Breast epithelium (tissue), 3 donors: Measurements from ENCODE around the gene PHPT1.

Experiments
- CTCF ChIP-seq, 3 donors: fragments of 450-650 bp; IDR thresholded peaks; one replicate each; pipeline ENCODE4 v1.5.1; 2016 to 2017; ENCODE audit warnings: antibody characterized with exemption in 3 of 3, mild to moderate bottlenecking in 3 of 3, moderate library complexity in 3 of 3
- POLR2A ChIP-seq: fragments of 450-650 bp; IDR thresholded peaks from one replicate; pipeline ENCODE4 v1.6.1; 2016; ENCODE audit warnings: antibody characterized with exemption, mild to moderate bottlenecking, moderate library complexity

GRCh38 chr9:136831720-136832104 lies 17.5 kb upstream of the PHPT1 start:
- TF ChIP-seq POLR2A (no peak), CTCF (IDR thresholded peaks at IDR 0.05) (no peak)
